ENCODE measurements around the gene KLHL33. TPM values are rescaled to one million over a fixed set of nuclear protein-coding genes. Genes with fewer than 3 reads are reported as not detected.

KLHL33 gene
- total RNA-seq = 0.26 TPM

GRCh38 chr14:20435582-20436362 lies at the start of gene KLHL33:
Gene KLHL33 (minus strand): TSS chr14:20436166. CDS start chr14:20435811, 355 bp downstream.
- DNase-seq (ENCODE audit: low spot score) = no peak

- no peak for DNase-seq (ENCODE audit: low spot score)
Measured at GRCh38 chr14:20482382-20482781, 46.4 kb upstream of the KLHL33 start.

- DNase-seq (ENCODE audit: low spot score) = no peak
Measured at GRCh38 chr14:20478894-20479293, 42.9 kb upstream of the KLHL33 start.

GRCh38 chr14:20477211-20477876 lies 41.4 kb upstream of the KLHL33 start:
- no peak for DNase-seq (ENCODE audit: low spot score)

- DNase-seq (ENCODE audit: low spot score) = no peak
Measured at GRCh38 chr14:20476776-20477175, 40.8 kb upstream of the KLHL33 start.

GRCh38 chr14:20472536-20473169 lies 36.7 kb upstream of the KLHL33 start:
- DNase-seq (ENCODE audit: low spot score) = no peak

GRCh38 chr14:20470603-20470901 lies 34.6 kb upstream of the KLHL33 start:
- DNase-seq (ENCODE audit: low spot score) = no peak

- DNase-seq (ENCODE audit: low spot score) = no peak
Measured at GRCh38 chr14:20469890-20470602, 34.1 kb upstream of the KLHL33 start.

GRCh38 chr14:20469242-20469889 lies 33.4 kb upstream of the KLHL33 start, which contains the start of gene PNP:
Gene PNP (plus strand): TSS chr14:20469406. CDS start chr14:20469525, 119 bp downstream.
- DNase-seq (ENCODE audit: low spot score) = peak; percentile 91

GRCh38 chr14:20468764-20469241 lies 32.8 kb upstream of the KLHL33 start:
- no peak for DNase-seq (ENCODE audit: low spot score)

GRCh38 chr14:20461225-20462141 lies 25.5 kb upstream of the KLHL33 start, which contains the start of gene PIP4P1:
Gene PIP4P1 (minus strand): TSS chr14:20461434. CDS start chr14:20461325, 109 bp downstream.
- DNase-seq (ENCODE audit: low spot score) = peak; percentile 99

GRCh38 chr14:20460458-20461224 lies 24.7 kb upstream of the KLHL33 start:
- peak; percentile 62 for DNase-seq (ENCODE audit: low spot score)

- DNase-seq (ENCODE audit: low spot score) = no peak
Measured at GRCh38 chr14:20458031-20458789, 22.2 kb upstream of the KLHL33 start.

GRCh38 chr14:20456971-20457370 lies 21.0 kb upstream of the KLHL33 start:
- no peak for DNase-seq (ENCODE audit: low spot score)

GRCh38 chr14:20455355-20456300 lies 19.7 kb upstream of the KLHL33 start:
- DNase-seq (ENCODE audit: low spot score) = no peak

- DNase-seq (ENCODE audit: low spot score) = peak; percentile 99
Measured at GRCh38 chr14:20454516-20455354, 18.8 kb upstream of the KLHL33 start, which contains the start of the genes APEX1 and OSGEP. Gene APEX1 (plus strand): TSS chr14:20455226. CDS start chr14:20455646, 420 bp downstream. Gene OSGEP (minus strand): TSS chr14:20454812. CDS start chr14:20454683, 129 bp downstream.
